ENCODE results near the gene VSIG10. TPM values are rescaled to one million over a fixed set of nuclear protein-coding genes. Genes with fewer than 3 reads are reported as not detected.

Gene VSIG10
- total RNA-seq, 1 experiment from 2014 or later = 97.4 TPM

GRCh38 chr12:118058227-118058626 lies 45.6 kb downstream of the VSIG10 start:
- H3K79me2 ChIP-seq (ENCODE audit: insufficient read depth, low read length) = peaks cover 2% of the 10 kb centered on the region; the same call in 1 of the 2 replicates

More at GRCh38 chr12:118058227-118058626, 45.6 kb downstream of the VSIG10 start:
- H3K27me3 Mint-ChIP-seq (ENCODE audit: low read depth) = no peaks in the 10 kb centered on the region
- Histone ChIP-seq H3K18ac (ENCODE audit: insufficient read length, low read depth, low read length) (no peak overlapping the region), H3K9ac (ENCODE audit: extremely low read depth, insufficient read length, low read length) (no peak overlapping the region), H3K4me2 (ENCODE audit: insufficient read depth, insufficient read length, low read length) (no peak overlapping the region), H3K27ac (ENCODE audit: insufficient read length, low read depth, low read length) (no peak overlapping the region), H3K14ac (ENCODE audit: insufficient read depth, low read length) (no peak overlapping the region), H3K23me2 (ENCODE audit: insufficient read length, low read depth, low read length, poor library complexity, severe bottlenecking) (peaks cover 24% of the 10 kb centered on the region), H3K4ac (ENCODE audit: low read depth, low read length) (no peak overlapping the region), H3T11ph (ENCODE audit: low read length) (no peak overlapping the region), H2BK120ac (ENCODE audit: low read depth, low read length, poor library complexity, severe bottlenecking) (no peak overlapping the region), H3K27me3 (ENCODE audit: insufficient read depth, low read length) (no peaks in the 10 kb centered on the region), H2AK5ac (ENCODE audit: insufficient read length, low read length) (no peak overlapping the region), H4K20me1 (ENCODE audit: control insufficient read depth, insufficient read depth, insufficient read length) (no peaks in the 10 kb centered on the region), H2BK12ac (ENCODE audit: insufficient read length, low read depth, low read length) (no peak overlapping the region), H2AFZ (ENCODE audit: low read length) (no peak overlapping the region), H2BK5ac (ENCODE audit: insufficient read length, low read length) (no peak overlapping the region), H3K23ac (ENCODE audit: insufficient read length, low read depth, low read length) (no peak overlapping the region), H2BK15ac (ENCODE audit: low read depth, low read length) (no peak overlapping the region), H4K8ac (replicated peaks; ENCODE audit: insufficient read length, low read depth, low read length) (no peak overlapping the region), H3K4me1 (ENCODE audit: insufficient read depth, low read length) (peaks cover 3% of the 10 kb centered on the region), H3K79me1 (ENCODE audit: insufficient read depth, low read depth, low read length, poor library complexity, severe bottlenecking) (peaks cover 5% of the 10 kb centered on the region), H3K9me3 (ENCODE audit: control insufficient read depth, low read depth, low read length) (no peaks in the 10 kb centered on the region), H2BK20ac (ENCODE audit: low read depth, low read length, poor library complexity, severe bottlenecking) (no peak overlapping the region), H4K91ac (ENCODE audit: insufficient read length, low read depth, low read length) (no peak overlapping the region), H3K56ac (ENCODE audit: insufficient read length, low read depth, low read length) (no peak overlapping the region), H4K5ac (ENCODE audit: insufficient read length, low read depth, low read length) (no peak overlapping the region)
- peaks cover 26 to 31% of the 10 kb centered on the region in 2 experiments for H3K4me1 Mint-ChIP-seq
- DNase-seq = no peak
- no peak for TF ChIP-seq CTCF (conservative IDR thresholded peaks at IDR 0.05)
- WGBS (ENCODE audit: extremely low coverage, insufficient read length, low lambda C conversion rate) = no CpG with 5 or more reads among the region's 7 CpGs
- H3K27ac Mint-ChIP-seq = no peak overlapping the region; a peak in 1 of 7 replicates
- H3K4me3 Mint-ChIP-seq = no peak overlapping the region
- H3K9me3 Mint-ChIP-seq = no peaks in the 10 kb centered on the region
- peaks cover 0 to 13% (median 4%) of the 10 kb centered on the region in 3 experiments; a peak in 3 of 7 replicates for H3K36me3 Mint-ChIP-seq (ENCODE audit: insufficient read depth in 1 of 3, low read depth in 3 of 3)

Data from H9 (cell line).